K562 (cell line): ENCODE results near the gene TNIK. TPM values are rescaled to one million over a fixed set of nuclear protein-coding genes. Genes with fewer than 3 reads are reported as not detected.
A peak's percentile ranks its signal among the peaks of the same experiment; 100 is the strongest.

Source experiments
- ARID3A ChIP-seq: IDR thresholded peaks from 2 replicates; pipeline ENCODE4 v1.6.1; 2012; ENCODE audit warnings: low read depth, low read length, improper control_type of control experiment, borderline replicate concordance
- FOXO4 ChIP-seq: fragments of 450-650 bp; formaldehyde crosslinking; IDR thresholded peaks from 2 replicates; pipeline ENCODE4 v1.4.0; 2020; ENCODE audit warnings: mild to moderate bottlenecking, moderate library complexity
- HCFC1 ChIP-seq: IDR thresholded peaks from 2 replicates; pipeline ENCODE4 v1.6.1; 2012; ENCODE audit warnings: low read depth, low read length, improper control_type of control experiment
- HDGF ChIP-seq: fragments of 450-650 bp; IDR thresholded peaks from 2 replicates; pipeline ENCODE4 v1.6.1; 2016
- KDM1A ChIP-seq, 2 experiments: fragments of 450-650 bp; IDR thresholded peaks; 2 replicates each; pipeline ENCODE4 v1.6.1; 2016; ENCODE audit warnings: mild to moderate bottlenecking in 2 of 2
- L3MBTL2 ChIP-seq: fragments of 450-650 bp; IDR thresholded peaks from 2 replicates; pipeline ENCODE4 v1.6.1; 2016; ENCODE audit warnings: mild to moderate bottlenecking, moderate library complexity
- LARP7 ChIP-seq: fragments of 450-650 bp; IDR thresholded peaks from 2 replicates; pipeline ENCODE4 v1.6.1; 2016
- PHB2 ChIP-seq: fragments of 450-650 bp; IDR thresholded peaks from 2 replicates; pipeline ENCODE4 v1.6.1; 2017; ENCODE audit warnings: low read depth
- ZBTB40 ChIP-seq, 2 experiments: fragments of 450-650 bp in 1 of 2; sonication (generic) in 1 of 2; formaldehyde crosslinking in 1 of 2; IDR thresholded peaks; 2 replicates each; pipeline versions ENCODE4 v1.7.1 to v1.9.0; 2016 to 2022; ENCODE audit warnings: inconsistent platforms in 1 of 2, mild to moderate bottlenecking in 1 of 2, missing genetic modification reagents in 1 of 2
- ZEB2 ChIP-seq: fragments of 450-650 bp; IDR thresholded peaks from 2 replicates; pipeline ENCODE4 v1.6.1; 2016
- ZMIZ1 ChIP-seq, 2 experiments: fragments of 150-350 bp in 1 of 2; IDR thresholded peaks; 2 replicates each; pipeline ENCODE4 v1.6.1; 2012 to 2016; ENCODE audit warnings: low read depth in 2 of 2, low read length in 2 of 2, mild to moderate bottlenecking in 1 of 2, moderate library complexity in 1 of 2
- polyA plus RNA-seq, 8 experiments: library from polyadenylated mRNA; depleted of rRNA in 4 of 8; stranded (reverse) in 5 of 8; unstranded in 3 of 8; fragments of >200 nt; fragmentation: Nextera tagmentation in 2 of 8; fragmentation: Illumina TruSeq in 1 of 8; extraction: Ambion mirVana in 2 of 8; extraction: Trizol in 1 of 8; gene quantifications; 2 replicates each; pipeline versions ENCODE4 v1.2.1 to v1.2.3, GENCODE V29; 2011 to 2014; ENCODE audit warnings: inconsistent platforms in 1 of 8, missing spikeins in 1 of 8
- total RNA-seq, 7 experiments: library from RNA; depleted of rRNA in 6 of 7; stranded (reverse); fragments of >200 nt in 6 of 7; fragmentation: Illumina TruSeq in 2 of 7; extraction: Trizol in 2 of 7; gene quantifications; 2 replicates each; pipeline versions ENCODE4 v1.2.1 to v1.2.3, GENCODE V29; 2011 to 2021; ENCODE audit warnings: low replicate concordance in 1 of 7

The TNIK gene
- total and polyA plus RNA-seq, 9 of the 15 experiments (the other 6 are each of a cell fraction or from before 2014, with no cell fraction given), result 6.6 to 39.0 (median 24.7) TPM

GRCh38 chr3:171446801-171447578 is 13.2 kb downstream of the TNIK start (continued):
- TF ChIP-seq ZBTB40 (IDR thresholded peaks at IDR 0.05), result no peak
- no peak for TF ChIP-seq ZBTB40 (CRISPR knock-in tag; IDR thresholded peaks at IDR 0.05)
- no peak for TF ChIP-seq HDGF
- TF ChIP-seq HCFC1, result no peak
- TF ChIP-seq ARID3A, result no peak
- peak; percentile 95 for TF ChIP-seq PHB2
- peak; percentile 85; the same call in 1 of the 2 replicates for TF ChIP-seq LARP7
- peak; percentile 96 for TF ChIP-seq KDM1A (IDR thresholded peaks at IDR 0.05)
- TF ChIP-seq ZEB2, result peak; percentile 10
- peak; percentile 22; the same call in 1 of the 2 replicates for TF ChIP-seq L3MBTL2
- TF ChIP-seq ZMIZ1 (IDR thresholded peaks at IDR 0.05; ENCODE audit: low read depth in 2 of 2, low read length in 2 of 2), result peak in 1 of 2 experiments; percentile 68; a peak in 1 of 4 replicates
- no peak for TF ChIP-seq FOXO4 (CRISPR knock-in tag)
